ENCODE data around the gene TSPAN4. TPM values are rescaled to one million over a fixed set of nuclear protein-coding genes. Genes with fewer than 3 reads are reported as not detected.

Gene TSPAN4
- total and polyA plus RNA-seq, 9 of the 15 experiments (the other 6 are each of a cell fraction or from before 2014, with no cell fraction given), result 0.07 to 31.0 (median 15.7) TPM

GRCh38 chr11:808427-809286 is 34.0 kb upstream of the TSPAN4 start (continued):
- TF ChIP-seq RAD21 (CRISPR knock-in tag; conservative IDR thresholded peaks at IDR 0.05 in 1 of 2, IDR thresholded peaks at IDR 0.05 in 1 of 2) (0 out of 4 replicates have a peak, but pooled peaks of 1 of the 2 experiments have one; percentile 9), POLR3A (IDR thresholded peaks at IDR 0.05; ENCODE audit: borderline replicate concordance, extremely low read depth, insufficient read depth, insufficient read length) (no peak), ZNF512 (tag; IDR thresholded peaks at IDR 0.05) (no peak), HDAC1 (IDR thresholded peaks at IDR 0.05) (no peak), POLR2A (conservative IDR thresholded peaks at IDR 0.05) (no peak), CBFA2T3 (IDR thresholded peaks at IDR 0.05) (no peak), ILF3 (IDR thresholded peaks at IDR 0.05; ENCODE audit: borderline replicate concordance) (no peak), XRCC3 (IDR thresholded peaks at IDR 0.05) (no peak), PPARD (CRISPR knock-in tag; IDR thresholded peaks at IDR 0.05) (no peak), DEAF1 (CRISPR knock-in tag; IDR thresholded peaks at IDR 0.05) (no peak), TSC22D4 (tag; IDR thresholded peaks at IDR 0.05) (no peak), HMG20B (CRISPR knock-in tag; IDR thresholded peaks at IDR 0.05) (no peak), CHAMP1 (IDR thresholded peaks at IDR 0.05) (no peak), TRIM28 (IDR thresholded peaks at IDR 0.05) (no peak), ARID3A (IDR thresholded peaks at IDR 0.05; ENCODE audit: borderline replicate concordance, low read depth, low read length) (no peak), ID3 (CRISPR knock-in tag; IDR thresholded peaks at IDR 0.05) (no peak), ID3 (tag; IDR thresholded peaks at IDR 0.05) (no peak)

Measured in K562 (cell line).